Activated CD4-positive, alpha-beta T cell treated with anti-CD3 and anti-CD28 coated beads, Interleukin-2, amount 50 U/mL, for 16 hours (primary cell): ENCODE data around the gene SSBP3.

Experiments
- DNase-seq: peaks from one replicate; pipeline ENCODE4 v3.0.0-alpha.2; 2020

The SSBP3 gene

DNA sequence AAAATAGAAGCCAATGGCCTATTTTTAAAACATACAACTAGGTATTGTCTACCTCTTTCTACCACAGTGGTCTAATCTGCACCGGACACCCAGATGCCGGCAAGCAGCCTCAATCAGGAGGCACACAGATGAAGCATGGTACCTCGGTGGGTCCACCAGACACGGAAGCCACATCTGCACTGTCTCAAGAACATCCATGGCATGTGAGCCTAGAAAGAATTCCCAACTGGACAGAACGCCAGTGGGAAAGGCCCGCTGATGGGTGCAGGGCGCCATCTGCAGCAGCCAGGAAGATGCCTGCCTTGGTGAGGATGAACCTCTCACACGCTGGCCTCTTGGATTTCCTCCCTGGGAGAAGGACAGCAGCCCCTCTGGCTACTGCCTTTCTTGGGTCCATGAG, 126.7 kb downstream of the SSBP3 start:
- DNase-seq = no peak

DNA sequence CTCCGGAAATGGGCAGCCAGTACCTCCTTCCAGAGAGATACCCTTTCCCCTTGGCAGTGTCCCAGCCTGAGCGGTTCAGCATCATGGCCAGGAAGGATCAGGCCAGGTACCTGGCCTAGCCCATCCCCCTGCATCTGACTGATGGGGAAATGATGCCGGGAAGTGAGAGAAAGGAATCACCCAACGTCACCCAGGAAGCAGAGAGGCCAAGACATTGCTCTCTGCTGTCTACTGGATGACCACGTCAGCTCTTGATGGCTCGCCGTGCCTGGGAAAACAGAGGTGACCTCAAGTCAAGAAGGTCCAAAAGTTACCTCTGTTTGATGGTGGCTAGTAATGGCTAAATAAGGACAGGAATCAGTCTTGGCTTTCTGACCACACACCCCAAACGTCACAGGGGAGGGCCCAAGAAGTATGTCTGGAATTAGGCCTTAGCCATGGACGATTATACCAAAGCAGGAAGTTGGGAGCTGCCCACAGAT, 127.2 kb downstream of the SSBP3 start:
- DNase-seq = no peak

DNA sequence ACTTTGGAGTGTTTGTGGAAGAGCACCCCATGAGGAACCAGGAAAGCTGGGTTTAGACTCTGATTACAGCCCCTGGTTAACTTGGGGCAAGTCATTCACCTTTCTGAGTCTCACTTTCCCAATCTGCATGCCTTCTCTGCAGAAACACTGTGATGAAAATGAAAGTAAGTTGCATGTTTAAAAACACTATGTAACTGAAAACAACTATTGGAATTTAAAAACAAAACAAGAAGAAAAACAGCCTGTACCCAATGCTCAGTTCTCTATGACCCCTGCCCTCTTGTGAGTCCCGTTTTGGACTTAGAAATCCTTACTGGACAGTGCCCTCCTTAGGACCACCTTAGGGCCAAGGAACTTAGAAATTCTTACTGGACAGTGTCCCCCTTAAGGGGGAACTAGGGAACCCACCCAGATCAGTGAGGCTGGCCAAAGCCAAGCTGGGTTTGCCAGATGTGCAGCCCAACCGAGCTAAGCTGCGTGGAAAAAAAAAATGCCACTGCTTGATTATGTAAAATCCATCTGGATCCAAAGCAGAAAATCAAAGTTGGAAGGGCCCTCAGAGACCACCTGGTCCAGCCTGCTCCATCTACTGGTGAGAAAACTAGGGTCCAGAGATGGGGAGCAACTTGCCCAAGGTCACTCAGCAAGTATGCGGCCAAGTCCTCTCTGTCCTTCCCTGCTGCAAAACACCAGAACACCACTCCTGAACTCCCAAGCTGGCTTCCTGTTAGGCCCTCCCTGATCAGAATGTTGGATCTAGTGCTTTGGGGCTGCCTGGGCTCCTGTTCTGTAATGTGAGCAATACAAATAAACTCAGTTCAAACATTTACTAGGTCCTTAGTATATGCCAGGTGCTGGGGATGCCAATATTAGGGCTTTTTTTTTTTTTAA, 128.5 kb downstream of the SSBP3 start:
- no peak for DNase-seq

DNA sequence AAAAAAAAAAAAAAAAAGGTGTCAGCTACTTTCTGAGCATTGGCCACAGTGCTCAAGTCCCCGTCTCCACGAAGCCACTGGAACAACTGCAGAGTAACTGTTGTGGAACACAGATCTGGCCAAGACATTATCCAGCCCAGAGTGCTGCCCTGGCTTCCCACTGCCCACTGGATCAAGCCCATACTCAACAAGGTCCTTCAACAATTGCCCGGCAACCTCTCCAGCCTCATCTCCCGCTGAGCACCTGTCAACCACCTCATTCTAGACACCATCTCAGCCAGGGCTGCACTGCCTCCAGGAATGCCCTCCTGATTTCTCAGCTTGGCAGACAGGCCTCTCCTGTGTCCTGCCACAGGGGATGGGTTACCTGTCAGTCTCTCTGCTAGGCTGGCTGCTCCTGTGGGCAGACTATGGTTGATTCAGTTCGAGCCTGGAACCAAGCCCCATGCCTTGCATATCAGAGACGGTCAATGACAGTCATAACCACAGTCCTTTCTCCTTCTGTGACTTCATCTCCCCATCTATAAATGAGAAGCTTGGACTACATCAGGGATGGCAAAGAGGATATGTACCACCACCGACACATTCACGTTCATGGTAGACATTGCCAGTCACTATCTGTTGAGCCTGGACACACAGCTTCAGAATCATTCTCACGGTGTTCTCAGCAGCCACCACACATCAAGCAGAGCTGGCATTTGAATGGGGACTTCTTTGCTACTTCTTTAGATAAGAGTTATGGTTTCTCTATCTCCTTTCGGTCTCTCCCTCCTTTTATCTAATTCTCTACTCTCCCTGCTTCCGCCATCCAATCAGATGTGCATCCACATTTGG, 129.4 kb downstream of the SSBP3 start:
- no peak for DNase-seq

DNA sequence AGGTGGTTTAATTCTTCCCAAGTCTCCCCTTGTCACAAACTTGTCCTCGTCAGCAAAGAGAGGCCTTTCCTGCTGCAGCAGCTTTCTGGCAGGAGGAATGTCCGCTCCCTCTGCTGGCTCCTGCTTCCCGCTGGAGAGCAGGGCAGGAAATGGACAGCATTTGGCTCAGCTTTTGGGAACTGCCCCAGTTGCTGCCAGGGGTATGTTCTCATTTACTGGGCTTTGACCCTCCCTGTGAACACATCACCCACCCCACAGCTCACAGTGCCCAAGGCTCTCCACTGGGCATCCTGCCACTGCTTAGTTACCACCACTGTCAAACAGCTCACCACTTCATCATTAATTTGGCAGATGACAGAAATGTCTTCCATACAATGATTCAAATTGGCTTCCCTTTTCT, 130.8 kb downstream of the SSBP3 start:
- DNase-seq = no peak

DNA sequence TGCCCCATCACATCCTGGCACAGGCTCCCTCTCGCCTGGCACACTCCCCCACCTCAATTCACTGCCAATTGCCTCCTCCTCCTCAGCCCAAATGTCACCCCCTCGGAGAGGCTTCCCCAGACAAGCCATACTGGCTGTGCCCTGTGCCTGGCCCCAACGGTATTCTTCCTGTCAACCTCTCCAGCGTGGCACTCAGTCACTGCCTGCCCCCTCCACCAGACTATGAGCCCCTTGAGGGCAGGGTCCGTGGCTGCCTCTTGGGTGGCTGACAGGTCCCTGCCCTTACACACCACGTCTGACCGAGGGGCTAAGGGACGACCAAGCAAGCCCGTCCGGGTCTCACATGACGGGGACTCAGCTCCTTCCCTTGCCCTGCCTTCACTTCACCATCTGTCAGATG, 131.3 kb downstream of the SSBP3 start:
- no peak for DNase-seq

DNA sequence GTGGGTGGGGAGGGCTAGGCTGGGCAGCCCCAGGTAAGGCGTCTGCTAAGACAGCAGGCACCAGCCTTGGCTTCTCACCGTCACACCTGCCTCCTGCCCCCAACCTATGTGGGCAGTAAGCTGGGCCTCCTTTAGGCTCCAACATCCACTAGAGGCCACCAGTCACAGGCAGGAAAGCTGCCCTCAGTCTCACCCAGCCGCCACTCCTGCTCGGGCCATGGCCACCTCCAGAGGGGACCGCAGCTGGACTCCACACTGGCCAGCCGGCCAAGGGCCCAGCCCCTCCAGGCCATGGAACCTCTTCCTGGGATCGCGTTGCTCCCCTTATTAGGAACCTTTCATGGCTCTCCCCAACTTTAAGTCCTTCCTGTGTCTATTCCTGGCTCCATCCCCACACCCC, 131.7 kb downstream of the SSBP3 start:
- no peak for DNase-seq

DNA sequence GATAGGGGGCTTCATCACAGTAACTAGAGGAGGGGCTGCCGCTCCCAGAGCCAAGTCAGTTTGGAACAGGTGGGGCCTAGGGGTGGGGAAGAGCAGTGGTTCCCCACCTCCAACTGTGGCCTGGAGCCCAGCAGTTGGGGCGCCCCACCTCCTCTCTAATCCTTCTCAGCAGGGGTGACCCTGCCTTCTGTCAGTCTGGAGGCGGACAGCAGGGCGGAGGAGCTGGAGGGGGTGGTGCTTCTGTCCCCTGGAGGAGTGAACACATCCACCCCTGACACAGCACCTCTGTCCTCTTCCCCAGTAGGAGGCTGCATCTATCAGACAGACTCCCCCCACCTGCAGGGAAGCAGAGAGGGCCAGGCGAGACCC, 132.4 kb downstream of the SSBP3 start:
- DNase-seq = no peak

DNA sequence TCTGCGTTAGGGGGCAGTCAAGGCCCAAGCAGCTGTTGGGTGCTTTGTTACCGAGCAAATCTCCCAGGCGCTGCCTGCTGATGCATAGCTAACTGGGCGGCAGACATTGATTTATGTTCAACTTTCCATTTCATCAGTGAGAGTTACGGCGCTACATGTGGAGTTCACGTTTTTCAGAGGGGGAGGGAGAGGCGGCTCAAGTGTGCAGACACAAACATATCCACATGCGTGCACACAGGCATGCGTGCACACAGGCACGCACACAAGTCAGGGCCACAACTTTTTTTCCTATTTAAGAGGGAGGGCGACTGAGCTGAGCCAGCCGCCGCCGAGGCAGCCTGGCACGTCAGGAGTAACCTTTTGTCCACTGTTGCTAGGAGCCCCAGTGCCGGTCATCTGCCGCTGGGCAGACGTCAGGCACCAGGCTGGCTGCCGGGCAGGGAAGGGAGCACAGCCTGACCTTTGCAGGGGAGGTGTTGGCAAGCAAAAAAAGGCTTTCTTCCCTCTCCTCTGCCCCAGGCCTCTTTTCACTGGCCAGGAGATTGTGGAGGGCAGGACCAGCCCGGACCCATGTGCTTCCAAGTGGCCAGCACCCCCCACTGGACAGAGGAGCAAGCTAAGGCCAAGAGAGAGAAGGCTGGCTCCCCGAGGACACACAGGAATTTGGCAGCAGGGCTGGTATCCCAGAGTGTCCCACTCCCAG, 133.0 kb downstream of the SSBP3 start:
- DNase-seq = no peak

DNA sequence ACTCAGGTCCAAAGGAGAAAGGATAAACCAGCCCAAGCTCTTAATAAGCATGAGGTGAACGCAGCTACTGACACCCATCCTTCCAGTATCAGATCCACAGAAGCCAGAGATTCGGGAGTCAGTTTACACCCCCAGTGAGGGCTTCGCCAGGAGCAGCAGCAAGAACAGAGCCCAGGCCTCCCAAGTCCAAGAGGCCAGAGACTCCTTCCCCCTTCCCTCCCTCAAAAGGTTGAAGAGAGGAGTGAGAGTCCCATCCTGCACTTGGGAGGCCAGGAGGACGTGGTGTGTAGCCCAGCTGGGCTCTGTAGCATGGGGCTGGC, 133.5 kb downstream of the SSBP3 start:
- DNase-seq = no peak

DNA sequence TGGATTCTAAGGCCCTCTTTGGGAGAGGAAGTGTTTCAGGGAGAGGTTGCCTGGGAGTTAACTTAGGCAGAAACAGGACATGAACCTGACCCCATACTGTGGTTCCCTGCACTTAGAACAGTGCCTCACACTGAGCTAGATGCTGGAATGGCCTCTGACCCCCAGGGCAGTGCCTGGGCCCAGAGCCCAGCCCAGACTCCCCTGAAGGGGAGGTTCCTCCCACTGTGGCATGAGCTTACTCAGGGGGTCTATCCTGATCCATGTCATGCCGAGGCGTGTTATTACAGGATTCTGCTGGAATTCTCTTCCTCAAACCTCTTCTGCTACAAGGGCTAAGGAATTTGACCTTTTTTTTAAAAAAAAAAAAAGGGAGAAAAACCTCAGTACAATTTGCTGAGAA, 134.1 kb downstream of the SSBP3 start:
- no peak for DNase-seq

DNA sequence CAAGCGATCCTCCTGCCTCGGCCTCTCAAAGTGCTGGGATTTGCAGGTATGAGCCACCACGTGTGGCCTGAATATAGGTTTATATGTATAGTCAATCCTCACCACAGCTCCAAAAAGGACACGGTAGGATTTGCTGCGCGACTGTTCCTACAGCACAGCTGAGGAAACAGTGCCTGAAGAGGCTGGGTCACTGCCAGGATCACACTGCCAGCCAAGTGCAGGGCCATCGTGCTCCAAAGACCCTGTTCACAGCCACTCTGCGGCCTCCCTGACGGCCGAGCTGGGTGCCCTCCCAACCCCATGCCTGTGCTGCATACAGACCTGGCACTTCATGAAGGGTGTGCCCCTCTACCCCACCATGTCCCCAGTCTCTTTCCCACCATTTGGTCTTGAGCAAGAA, 134.9 kb downstream of the SSBP3 start:
- no peak for DNase-seq

DNA sequence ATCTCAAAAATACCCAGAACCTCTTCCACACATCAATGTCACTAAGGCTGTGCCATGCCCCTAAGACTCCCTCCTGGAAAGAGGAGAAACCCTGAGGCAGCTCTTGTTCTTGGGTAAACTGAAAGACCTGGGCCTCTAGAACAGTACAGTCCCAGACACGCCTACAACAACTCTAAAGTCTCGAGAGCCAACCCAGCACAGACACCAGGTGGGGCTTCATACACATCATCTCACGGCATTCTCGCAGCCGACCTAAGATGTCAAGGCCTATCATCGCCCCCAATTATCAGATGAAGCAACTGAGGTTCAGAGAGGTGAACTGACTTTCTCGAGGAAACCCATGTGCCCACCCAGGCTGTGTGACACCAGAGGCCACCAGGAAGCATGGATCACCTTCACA, 135.7 kb downstream of the SSBP3 start:
- no peak for DNase-seq

DNA sequence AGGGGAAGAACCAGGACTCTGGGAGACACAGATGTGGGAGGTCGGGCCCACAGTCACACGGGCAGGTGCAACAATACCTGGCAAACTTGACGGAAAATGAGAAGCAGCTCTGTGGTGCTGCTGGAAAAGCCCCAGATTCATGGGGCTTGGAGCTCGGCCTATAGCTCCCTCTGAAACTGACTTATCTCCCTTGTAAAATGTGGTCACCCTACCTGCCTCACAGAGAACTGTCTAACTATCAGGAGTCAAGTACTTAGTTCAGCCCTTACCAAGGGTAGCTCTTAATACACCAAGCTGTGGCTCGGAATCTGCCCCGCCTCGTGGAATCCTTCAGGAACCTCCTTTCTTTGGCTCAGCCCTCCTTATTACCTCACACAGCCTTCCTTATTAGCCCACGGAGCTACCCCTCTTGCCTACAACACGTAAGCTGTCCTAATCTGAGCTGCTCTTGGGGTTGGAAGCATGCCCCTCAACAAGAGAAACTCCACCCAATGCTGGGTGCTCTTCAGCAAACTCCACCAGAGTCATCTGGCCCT, 137.4 kb downstream of the SSBP3 start:
- DNase-seq = no peak

DNA sequence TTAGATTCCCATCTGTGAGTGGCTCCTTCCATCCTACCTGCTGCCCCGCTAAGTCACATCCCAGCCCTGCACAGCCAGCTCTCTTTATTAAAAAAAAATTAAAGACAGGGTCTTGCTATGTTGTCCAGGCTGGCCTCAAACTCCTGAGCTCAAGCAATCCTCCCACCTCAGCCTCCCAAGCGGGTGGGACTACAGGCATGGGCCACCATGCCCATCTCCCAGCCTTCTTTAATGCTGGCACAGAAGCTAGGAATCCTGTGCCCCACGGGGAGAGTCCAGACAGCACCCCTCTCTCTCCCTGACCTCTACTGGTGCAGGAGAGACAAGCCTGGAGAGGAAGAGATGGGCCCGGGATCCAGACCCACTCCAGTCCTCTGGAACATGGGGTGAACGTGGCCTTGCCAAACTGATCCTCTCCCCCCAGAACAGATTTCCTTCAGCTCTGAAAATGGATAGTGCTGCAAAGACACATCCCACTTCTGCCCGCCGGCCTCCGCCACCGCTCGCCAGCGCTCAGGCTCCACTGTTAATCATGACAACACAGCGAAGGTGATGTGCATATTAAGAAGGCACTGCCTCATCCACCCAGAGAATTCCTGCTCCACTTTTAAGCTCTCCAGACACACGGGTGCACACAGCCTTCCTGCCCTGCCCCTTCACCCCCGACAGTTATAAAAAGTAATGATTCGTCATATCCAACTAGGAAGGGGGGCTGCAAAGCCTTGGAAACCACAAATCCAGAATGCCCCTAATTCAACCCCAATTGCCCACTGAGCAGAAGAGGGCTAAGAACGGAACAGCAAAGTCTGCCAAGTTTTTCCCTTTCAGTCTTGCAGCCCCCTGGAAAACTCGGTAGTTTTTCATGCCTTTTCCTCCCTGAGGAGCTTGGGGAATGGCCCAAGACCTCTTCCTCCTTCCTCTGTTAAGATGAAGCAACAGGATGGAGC, 138.1 kb downstream of the SSBP3 start:
- DNase-seq = no peak

DNA sequence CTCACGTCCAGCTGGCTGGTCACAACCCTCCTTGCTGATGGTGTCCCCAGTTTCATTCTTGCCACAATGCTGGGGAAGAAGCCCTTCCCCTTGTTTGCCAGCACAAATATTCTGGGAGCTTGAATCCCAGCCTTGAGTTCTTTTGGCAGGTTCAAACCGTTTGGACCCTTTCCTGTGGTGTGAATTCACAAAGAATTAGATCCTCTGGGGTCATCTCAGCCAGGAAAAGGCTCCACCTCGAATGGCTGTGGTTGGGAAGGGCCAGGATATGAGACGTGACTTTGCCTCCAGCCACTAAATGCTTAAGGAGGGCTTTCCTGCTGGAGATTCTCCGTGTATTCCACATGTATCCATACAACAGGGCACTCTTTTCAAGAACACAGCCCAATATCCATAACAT, 139.3 kb downstream of the SSBP3 start:
- DNase-seq = no peak

DNA sequence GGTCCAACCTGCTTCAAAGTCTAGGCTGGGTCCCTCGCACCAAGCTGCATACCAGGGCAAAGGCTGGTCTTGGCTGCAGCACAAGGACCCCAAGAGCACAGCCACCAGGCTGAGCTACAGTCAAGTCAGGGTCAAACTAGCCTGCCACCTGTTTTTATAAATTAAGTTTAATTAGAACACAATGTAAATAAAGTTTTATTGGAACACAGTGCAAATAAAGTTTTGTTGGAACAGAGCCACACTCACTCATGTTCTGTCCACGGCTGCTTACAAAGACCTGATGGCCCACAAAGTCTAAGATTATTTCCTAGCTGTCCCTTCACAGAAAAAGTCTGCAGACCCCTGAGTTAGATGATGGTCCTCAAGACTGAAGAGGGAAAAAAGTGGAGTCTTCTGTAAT, 140.0 kb downstream of the SSBP3 start:
- DNase-seq = no peak

DNA sequence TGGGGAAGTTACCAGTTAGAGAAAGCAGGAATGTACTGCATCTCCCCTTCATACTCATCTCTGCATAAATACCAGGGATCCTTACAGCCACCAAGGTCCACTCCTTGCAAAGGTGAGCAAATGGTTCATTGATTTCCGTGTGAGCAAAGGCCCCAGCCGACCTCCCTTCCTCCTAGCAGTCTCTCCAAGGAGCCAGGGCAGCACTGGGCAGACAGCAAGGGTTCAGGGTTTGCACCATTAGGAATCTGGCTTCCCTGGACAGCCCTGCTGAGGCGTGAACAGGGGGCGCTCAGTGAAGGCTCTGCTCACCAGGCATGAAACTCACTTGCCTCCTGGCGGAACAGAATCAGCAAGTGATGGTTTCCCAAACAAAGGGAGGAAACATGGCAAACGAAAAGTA, 140.5 kb downstream of the SSBP3 start:
- no peak for DNase-seq

DNA sequence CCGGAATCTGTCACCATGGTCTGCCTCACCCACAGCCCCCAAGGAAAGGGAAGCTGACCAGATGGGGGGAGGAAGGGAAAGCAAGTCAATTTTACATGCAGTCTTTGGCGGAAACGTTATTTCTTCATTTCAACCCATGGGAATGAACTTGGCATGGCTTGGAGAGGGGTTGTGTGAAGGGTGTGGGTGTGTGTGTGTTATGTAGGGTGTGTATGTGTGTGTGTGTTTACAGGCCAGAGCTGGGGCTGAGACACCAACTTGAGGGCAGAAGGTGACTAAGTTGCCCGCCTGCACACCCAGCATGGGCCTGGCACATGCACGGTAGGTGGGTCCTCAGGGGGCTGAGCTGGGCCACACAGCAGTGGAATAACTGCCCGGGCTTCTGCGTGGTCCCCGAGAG, 141.1 kb downstream of the SSBP3 start:
- DNase-seq = no peak

DNA sequence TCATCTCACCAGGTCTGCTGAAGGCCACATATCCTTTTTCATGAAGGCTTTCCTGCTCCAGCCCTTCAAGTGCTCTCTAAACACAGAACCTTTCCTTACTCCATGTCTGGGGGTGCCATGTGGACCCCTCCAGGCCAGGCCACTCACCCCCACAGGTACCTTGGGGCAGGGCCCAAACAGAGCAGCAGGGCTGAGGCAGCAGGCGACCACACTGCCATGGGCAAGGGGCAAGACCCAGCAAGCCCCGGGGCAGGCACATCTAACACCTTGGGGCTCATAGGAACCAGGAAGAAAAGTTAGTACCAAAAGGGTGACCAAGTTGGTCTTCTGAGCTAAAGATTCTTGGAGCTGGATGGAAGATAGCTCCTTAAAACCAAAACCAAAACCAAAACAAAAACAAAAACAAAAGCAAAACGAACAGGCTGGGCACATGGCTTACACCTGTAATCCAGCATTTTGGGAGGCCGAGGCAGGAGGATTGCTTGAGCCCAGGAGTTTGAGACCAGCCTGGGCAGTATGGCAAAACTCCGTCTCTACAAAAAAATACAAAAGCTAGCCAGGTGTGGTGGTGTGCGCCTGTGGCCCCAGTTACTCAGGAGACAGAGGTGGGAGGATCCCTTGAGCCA, 142.5 kb downstream of the SSBP3 start:
- no peak for DNase-seq

DNA sequence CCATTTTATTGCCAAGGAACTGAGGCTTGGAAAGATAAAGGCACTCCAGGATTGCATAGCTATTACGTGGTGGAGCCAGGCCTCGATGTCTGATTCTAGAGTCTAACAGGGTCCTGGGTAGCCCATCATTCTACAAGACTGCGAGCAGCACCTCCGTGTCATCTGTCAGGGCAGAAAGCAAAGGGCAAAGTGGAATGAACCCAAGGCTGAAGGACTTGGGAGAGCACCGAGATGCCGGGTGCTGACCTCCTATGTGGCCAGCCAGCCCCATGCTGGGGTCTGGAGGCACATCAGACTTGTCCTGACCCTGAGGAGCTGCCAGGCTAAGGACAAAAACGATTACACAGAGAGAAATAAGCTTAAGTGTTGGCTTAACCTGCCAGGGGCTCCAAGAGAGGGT, 143.9 kb downstream of the SSBP3 start:
- DNase-seq = no peak

DNA sequence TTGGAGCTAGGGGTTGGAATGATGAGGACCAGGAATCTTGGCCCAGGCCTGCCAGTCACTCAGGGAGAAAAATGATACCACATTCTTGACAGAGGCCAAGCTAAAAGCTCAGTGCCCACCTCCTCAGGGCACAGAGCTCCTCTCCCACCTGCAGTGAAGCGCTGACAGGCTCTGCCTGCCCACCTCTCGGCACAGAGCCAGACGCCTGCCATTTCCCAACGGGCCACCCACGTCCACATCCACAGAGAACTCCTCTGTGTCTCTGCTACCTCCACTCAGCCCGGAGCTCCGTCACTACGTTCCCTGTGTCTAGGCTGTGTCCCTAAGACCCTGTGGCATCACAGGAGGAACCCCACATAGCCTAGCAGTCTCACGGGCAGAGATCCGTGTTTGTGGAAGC, 145.4 kb downstream of the SSBP3 start:
- DNase-seq = no peak
